SKM-1 (cell line): ENCODE results near the gene PARD6G.
A peak's percentile ranks its signal among the peaks of the same experiment; 100 is the strongest.

Experiments
- DNase-seq: peaks from one replicate; lab custom pipeline; 2025; ENCODE audit not compliant: unreplicated experiment; lab: John Stamatoyannopoulos, UW

Gene PARD6G

DNA sequence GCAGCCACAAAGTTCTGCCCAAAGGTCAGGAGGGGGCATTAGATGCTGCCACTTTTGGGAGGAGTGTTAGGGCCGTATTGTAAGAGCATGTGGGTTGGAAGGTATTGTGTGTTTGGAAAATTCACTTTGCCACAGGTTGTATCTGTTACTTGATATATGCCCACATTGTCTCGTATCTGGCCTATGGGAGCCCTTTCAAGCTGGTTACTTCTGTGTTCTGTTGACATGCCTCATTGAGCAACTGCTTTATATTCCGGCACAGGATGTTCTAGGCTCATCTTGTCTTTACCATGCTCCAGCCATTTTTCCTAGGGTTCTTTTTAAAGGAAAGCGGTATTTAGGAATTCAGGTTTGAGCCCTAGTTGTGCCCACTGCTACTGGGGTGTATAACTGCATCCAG is 132.3 kb downstream of the PARD6G start:
- DNase-seq, result no peak

DNA sequence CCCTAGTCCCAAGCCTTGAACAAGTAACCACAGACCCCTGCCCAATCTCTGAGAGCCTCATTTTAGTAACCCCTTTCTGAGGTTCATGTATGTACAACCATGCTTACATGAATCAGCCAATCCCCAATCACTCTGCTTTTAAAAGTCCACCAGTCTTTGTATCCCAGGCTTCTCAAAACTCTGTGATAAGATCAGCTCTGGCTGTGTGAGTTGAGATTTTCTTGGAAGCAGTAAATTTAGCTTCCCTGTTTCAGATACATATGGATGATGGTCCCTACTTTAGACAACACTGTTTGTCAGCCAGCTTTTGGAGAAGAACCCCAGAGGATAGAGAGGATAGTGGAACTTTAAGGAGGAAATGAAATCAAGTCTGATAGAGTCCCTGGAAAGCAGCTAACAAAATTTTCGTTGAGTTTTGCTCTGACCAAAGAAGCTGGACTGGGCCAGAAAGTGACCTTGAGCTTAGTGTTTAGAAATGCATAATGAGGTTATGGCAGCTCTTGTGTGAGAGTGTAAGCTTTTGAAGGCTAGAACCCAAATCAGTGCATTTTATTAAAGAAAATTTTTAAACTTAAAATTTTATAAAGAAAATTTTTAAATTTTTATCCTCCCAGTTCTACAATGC is 134.6 kb downstream of the PARD6G start:
- DNase-seq, result no peak

DNA sequence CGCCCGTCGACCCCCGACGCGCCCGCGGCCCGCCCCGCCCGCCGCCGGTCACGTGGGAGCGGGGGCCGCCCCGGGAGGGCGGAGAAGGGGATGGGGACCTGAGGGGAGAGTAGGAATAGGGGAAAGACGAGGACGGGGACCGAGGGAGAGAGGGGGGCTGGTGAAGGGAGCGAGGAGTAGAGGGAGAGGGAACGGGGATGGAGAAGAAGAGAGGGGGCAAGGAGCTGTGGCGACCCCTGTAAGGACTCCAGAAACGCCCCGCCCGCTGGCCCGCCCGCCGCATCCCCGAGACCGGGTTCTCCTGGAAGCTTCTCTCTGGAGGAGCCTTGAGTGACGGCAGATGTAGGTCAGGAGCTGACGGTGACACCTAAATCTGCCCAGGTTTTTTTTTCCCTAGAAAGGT is 137.6 kb downstream of the PARD6G start:
- DNase-seq, result no peak

DNA sequence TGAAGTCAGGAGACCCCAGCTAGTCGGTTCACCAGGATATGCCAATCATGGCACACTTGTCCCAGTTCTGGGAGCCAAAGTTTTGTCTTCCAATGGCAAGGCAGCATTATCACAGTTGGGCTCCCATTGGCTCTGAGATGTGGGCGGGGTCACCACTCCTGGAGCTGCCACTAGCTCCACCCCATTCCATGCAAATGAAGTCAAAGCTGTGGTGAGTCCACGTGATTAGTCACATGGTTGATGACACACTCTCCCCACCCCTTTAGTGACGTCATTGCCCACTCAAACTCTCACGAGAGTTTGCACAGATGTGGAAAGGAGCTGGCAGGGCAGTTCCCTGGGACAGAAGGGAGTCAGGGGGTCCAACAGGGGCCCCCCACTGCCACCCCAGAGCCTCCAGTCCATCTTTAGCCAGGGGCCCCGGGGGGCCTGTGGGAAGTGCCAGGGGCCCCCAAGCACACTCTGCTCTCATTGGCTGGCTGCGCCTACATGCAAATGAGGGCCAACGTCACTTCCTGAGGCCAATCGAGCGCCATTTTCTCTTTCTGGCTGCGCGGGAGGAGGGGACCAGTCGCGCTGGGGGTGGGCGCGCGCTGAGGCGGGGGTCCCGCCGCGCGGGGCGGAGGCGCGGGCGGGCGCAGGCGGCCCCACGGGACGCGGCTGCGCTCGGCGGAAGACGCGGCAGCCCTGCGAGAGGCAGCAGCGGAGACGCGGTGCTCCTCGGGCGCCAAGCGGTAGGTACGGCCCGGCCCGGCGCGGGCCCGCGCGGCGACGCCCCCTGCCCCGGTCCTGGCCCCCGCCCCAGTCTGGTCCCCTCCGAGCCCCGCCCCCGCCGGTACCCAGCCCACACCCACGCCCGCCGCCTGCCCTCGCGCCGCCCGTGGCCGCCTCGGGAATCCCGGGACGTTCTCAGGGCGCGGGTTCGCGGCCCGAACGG is 138.3 kb downstream of the PARD6G start, which contains the start of gene ADNP2:
TSS of gene ADNP2 (plus strand) at position 524 of the 937 bp plus-strand sequence. CDS start 8,281 bp downstream, outside the sequence.
- peak; percentile 84 for DNase-seq

DNA sequence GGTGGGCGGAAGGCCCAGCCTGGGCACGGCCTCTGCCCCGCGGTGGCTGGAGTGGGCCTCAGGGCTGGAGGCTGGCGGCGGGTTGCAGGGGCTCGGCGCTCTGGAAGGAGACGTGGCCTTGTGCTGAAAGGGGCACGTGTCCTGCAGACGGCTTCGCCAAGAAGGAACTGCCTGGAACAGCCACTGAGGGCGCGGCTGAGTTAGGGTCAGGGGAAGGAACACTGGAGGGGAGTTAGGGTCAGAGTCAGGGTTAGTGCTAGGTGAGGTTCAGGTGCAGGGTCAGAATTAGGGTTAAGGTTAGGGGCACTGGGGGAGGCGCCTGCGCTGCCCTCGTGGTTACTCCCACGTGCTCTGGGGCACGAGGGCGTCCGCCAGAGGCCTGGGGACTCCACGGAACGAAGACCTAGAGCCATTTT is 139.2 kb downstream of the PARD6G start:
- no peak for DNase-seq

DNA sequence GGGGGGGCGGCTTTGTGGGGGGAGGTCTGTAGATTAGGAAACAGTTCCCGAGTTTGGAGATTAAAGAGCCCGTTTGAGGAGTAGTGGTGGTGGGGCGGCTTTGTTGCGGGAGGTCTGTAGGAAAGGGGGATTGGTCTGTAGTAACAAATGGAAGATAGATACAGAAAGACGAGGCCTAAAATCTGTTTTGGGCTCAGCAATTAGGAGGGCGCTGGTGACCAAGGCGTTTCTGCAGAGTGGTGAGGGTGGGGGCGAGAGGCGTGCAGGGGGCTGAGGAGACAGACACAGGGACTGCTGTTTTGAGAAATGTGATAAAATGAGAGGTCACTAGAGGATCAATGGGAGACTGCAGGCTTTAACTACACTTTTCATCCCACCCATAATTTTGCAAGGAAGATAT is 139.9 kb downstream of the PARD6G start:
- DNase-seq, result no peak
